HG03378 (cell line): ENCODE data around the gene RAB3A.
"Not testable (repeated sequence)": the region's sequence is repeated elsewhere in the genome, so short reads cannot be mapped to it uniquely, and the experiment has no call there.

Experiments
- ATAC-seq: cut with Tn5 transposase; IDR thresholded peaks from one replicate; pipeline ENCODE4 v1.9.1; 2021; ENCODE audit warnings: mild to moderate bottlenecking, moderate library complexity; ENCODE audit not compliant: unreplicated experiment

The RAB3A gene

DNA sequence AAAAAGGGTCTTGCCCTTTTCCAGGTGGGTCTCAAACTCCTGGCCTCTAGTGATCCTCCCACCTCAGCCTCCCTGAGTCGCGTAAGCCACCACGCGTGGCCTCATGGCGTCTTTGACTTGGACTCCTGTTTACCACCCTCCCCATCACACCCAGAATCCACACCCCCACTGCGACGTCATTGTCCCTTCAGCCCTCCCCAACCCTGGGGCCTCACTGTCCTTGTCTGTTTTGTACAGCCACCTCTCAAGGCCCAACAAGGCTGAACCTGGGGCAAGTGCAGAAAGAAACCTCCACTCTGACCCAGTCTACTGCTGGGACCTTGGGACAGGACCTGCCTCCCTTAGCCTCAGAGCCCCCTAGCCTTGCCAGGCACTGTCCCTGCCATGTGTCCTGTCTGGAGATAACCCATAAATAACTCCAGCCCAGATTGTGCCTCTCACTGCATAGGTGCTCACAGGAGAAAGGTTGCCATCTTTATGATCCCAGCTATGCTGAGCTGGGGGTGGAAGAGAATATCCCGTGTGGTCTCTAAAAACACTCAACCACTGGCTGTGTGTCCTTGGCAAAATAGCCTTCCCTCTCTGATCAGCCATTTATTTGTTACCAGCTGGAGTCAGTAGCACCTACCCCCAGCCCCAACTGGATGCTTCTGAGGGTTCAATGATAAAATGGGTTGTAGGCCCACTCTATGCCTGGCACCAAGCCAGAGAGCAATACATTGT, 32.1 kb downstream of the RAB3A start:
- no peak for ATAC-seq

DNA sequence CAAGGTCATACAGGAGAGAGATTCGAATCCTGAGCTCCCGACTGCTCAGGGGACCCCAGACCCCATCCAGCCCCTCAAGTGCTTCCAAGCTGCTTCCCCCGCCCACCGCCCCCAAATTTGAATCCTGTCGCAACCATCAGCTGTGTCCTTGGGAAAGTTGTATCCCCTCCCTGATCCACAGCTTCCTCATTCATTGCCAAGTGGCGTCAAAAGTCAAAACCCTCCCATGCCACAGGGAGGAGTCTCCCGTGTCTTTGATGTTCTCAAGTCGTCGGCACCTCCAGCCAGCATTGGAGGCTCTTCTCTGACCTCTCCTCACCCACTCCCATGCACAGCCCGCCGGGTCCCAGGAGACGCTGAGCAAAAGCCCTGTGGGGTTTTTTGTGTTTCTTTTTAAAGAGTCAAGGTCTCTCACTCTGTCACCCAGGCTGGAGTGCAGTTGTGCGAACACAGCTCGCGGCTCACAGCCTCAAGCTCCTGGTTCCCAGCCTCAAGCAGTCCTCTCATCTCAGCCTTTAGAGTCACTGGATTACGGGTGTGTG, 33.1 kb downstream of the RAB3A start:
- ATAC-seq: peak; percentile 33

DNA sequence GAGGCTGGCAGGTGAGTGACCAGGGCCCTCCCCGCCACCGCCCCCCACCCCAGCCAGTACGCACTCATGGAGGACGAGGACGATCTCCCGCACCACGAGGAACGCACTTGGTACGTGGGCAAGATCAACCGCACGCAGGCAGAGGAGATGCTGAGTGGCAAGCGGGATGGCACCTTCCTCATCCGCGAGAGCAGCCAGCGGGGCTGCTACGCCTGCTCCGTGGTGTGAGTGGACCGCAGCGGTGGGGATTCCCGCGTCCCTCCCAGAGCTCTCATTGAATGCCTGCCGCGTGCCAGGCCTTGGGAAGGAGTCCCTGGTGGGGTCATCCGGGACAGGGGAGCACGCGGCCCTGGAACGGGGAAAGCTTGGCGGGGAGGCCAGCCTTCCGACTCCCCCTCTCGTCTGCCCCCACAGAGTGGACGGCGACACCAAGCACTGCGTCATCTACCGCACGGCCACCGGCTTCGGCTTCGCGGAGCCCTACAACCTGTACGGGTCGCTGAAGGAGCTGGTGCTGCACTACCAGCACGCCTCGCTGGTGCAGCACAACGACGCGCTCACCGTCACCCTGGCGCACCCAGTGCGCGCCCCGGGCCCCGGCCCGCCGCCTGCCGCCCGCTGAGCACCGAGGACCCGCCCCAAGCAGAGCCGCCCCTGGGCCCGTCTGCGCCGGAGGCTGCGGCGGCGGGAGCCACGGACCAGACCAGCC, 35.0 kb downstream of the RAB3A start:
- no peak for ATAC-seq

- no peak for ATAC-seq
Observed at GRCh38 chr19:18167975-18168645, 35.7 kb downstream of the RAB3A start.

- ATAC-seq: no peak
Observed at GRCh38 chr19:18167011-18167410, 36.8 kb downstream of the RAB3A start.

DNA sequence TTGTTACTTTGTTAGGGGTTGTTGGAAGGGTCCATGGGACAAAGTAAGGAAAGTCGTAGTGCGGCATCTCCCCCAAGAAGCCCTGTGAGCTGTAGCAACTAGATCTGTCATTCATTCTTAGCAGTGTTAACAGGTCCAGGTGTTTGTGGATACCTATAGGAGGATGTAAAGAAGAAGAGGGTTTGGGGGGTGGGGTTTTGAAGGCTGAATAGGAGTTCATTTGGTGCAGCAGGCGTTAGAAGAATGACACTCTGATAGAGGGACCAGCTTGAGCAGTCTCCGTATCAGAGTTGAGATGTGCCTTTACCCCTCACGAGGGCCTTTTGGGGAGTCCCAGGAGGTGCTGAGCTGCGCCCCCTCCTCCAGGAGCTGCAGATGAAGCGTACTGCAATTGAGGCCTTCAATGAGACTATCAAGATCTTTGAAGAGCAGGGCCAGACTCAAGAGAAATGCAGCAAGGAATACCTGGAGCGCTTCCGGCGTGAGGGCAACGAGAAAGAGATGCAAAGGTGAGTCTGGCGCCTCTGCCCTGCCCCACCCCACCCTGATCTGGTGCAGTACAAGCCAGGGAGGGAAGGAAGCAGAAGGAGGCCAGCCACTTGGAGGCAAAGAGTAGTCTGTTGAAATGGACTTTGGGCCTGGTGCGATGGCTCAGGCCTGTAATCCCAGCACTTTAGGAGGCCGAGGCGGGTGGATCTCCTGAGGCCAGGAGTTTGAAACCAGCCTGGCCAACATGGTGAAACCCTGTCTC, 37.9 kb downstream of the RAB3A start:
- ATAC-seq: no peak

DNA sequence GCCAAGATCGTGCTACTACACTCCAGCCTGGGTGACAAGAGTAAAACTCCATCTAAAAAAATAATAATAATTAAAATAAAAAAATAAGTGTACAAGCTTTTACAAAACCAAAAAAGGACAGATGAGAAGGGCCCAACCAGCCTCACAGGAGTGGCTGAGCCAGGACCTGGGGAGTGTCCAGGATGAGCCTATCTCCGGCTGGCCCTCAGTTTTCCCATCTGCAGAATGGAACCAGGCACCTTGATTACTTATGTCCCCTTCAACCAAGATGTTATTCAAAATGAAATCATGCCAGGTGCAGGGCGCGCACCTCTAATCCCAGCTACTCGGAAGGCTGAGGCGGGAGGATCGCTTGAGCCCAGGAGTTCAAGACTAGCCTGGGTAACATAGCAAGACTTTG, 39.8 kb downstream of the RAB3A start:
- no peak for ATAC-seq

GRCh38 chr19:18161636-18162002, 42.2 kb downstream of the RAB3A start:
- ATAC-seq: no peak

GRCh38 chr19:18160971-18161635, 42.7 kb downstream of the RAB3A start:
- ATAC-seq: no peak

DNA sequence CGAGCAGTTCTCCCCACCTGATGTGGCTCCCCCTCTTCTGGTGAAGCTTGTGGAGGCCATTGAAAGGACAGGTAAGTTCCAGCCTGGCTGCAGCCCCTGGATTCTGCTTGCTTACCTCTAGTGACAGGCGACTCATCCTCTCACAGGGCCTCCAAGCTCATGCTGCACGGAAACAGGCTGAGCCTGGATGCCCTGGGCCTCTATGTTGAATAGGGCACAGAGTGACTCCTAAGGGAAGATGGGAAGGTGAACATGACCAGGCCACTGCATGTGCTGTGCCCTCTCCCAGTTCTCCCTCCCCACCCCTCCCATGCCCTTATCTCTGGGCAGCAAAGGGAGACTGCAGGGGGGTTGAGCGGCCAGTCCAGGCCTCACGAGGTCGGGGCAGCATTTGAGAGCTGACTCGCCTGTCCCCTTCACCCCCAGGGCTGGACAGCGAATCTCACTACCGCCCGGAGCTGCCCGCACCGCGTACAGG, 43.3 kb downstream of the RAB3A start:
- ATAC-seq: no peak

DNA sequence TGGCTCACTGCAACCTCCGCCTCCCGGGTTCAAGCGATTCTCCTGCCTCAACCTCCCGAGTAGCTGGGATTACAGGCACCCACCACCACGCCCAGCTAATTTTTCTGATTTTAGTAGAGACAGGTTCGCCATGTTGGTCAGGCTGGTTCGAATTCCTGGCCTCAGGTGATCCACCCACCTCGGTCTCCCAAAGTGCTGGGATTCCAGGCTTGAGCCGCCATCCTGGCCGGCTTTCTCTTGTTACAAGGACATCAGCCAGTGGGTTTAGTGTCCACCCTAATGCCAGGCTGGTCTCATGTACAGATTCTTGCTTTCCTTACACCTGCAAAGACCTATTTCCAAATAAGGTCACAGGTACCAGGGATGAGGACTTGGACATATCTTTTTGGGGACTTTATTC, 44.0 kb downstream of the RAB3A start:
- ATAC-seq: no peak

GRCh38 chr19:18159059-18159616, 44.7 kb downstream of the RAB3A start:
- not testable (repeated sequence) for ATAC-seq

GRCh38 chr19:18158467-18158866, 45.4 kb downstream of the RAB3A start:
- ATAC-seq: no peak

- ATAC-seq: no peak
Observed at GRCh38 chr19:18157465-18158063, 46.3 kb downstream of the RAB3A start.

GRCh38 chr19:18156841-18157464, 46.9 kb downstream of the RAB3A start:
- no peak for ATAC-seq

GRCh38 chr19:18156268-18156667, 47.6 kb downstream of the RAB3A start:
- ATAC-seq: no peak

- ATAC-seq: no peak
Observed at GRCh38 chr19:18155095-18156087, 48.5 kb downstream of the RAB3A start.

DNA sequence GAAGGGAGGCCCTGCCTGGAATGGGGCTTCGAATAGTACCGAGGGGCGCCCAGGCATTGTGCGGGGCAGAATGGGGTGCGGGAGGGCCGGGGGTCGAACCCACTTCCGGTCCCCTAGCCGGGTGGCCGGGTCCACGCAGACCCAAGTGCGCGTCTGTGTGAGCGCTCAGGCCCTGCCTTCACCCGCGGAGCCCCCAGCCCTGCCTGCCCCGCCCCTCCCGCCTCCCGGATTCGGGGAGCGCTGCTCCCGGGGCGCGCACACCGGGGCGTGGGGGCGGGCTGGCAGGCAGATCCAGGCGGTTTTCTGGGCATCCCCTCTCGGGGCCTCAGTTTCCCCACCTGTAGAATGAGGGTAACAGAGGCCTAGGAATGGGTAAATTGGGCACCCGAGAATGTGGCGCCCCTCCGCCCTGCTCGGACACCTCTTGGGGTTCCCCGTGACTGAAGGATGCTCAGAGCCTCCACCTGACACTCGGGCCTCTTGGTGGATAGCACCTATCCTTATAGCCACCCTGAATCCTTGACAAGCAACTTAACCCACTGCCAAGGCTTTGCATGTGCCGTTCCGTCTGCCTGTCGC, 50.2 kb downstream of the RAB3A start:
- ATAC-seq: no peak
